ENCODE measurements around the gene TLX3.

TLX3 gene

DNA sequence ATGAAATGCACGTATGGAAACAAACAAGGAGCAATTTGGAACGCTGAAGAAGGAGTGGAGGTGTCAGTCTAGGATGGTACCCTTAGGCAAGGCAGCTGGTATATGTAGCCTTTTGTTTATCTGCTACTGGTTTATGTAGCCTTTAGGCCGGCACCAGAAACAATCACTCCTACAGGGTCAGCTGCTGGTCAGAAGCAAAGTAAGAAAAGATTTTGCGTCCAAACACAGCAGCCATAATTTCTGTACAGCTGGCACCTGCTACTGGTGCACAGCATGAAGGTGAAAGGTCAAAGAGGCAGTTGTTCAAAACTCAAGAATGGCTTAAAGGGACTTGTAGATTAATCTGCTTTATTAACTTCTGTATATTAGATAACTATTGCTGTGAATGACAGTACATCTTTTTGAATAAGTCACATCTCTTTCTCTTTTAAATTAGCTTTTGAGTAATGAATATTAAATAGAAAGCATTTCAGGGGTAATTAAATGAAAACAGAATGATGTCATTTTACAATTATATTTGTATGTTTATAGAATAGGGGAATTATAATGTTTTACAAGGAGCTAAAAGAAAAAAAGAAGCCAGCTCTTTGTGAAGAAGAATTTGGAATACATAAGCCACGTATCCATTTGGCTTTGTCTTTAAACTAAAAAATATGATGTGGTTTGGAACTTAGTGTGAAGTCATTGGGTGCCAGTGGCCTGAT lies 33.1 kb upstream of the TLX3 start:
- no peak for DNase-seq (ENCODE audit: low read depth)
- no peak overlapping the region for H3K4me3 ChIP-seq (ENCODE audit: low read depth, low read length)
- TF ChIP-seq, protein P1, sequence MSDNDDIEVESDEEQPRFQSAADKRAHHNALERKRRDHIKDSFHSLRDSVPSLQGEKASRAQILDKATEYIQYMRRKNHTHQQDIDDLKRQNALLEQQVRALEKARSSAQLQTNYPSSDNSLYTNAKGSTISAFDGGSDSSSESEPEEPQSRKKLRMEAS (IDR thresholded peaks at IDR 0.05; ENCODE audit: low read depth, low read length) = no peak
- TF ChIP-seq, protein P2, sequence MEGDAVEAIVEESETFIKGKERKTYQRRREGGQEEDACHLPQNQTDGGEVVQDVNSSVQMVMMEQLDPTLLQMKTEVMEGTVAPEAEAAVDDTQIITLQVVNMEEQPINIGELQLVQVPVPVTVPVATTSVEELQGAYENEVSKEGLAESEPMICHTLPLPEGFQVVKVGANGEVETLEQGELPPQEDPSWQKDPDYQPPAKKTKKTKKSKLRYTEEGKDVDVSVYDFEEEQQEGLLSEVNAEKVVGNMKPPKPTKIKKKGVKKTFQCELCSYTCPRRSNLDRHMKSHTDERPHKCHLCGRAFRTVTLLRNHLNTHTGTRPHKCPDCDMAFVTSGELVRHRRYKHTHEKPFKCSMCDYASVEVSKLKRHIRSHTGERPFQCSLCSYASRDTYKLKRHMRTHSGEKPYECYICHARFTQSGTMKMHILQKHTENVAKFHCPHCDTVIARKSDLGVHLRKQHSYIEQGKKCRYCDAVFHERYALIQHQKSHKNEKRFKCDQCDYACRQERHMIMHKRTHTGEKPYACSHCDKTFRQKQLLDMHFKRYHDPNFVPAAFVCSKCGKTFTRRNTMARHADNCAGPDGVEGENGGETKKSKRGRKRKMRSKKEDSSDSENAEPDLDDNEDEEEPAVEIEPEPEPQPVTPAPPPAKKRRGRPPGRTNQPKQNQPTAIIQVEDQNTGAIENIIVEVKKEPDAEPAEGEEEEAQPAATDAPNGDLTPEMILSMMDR (IDR thresholded peaks at IDR 0.05; ENCODE audit: low read depth, low read length) = no peak
- no peak for TF ChIP-seq POLR2A (IDR thresholded peaks at IDR 0.05; ENCODE audit: extremely low read depth, insufficient read length)
- TF ChIP-seq MYC (IDR thresholded peaks at IDR 0.05; ENCODE audit: low read depth, low read length) = no peak

DNA sequence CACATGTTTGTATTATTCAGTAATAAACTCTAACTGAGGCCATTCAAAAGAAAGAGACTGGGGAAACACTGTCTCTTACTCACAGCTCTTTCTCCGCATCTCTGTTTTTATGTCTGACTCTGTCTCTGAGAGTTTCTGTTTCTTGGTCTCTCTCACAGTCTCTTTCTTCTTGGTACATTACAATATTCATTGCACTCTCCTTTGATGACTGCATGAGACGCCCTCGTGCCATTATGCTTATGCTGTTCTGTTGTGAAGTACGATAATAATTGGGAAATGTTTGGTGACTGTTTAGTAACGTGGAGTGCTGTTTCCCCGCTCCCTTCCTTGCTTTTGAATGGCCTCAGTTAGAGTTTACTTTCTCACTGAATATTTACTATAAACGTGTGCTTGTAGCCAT lies 25.3 kb upstream of the TLX3 start:
- no peak overlapping the region for H3K4me3 ChIP-seq (ENCODE audit: low read depth, low read length)
- TF ChIP-seq, protein P1 (IDR thresholded peaks at IDR 0.05; ENCODE audit: low read depth, low read length) = no peak
- no peak for TF ChIP-seq MYC (IDR thresholded peaks at IDR 0.05; ENCODE audit: low read depth, low read length)
- TF ChIP-seq, protein P2 (IDR thresholded peaks at IDR 0.05; ENCODE audit: low read depth, low read length) = no peak
- TF ChIP-seq POLR2A (IDR thresholded peaks at IDR 0.05; ENCODE audit: extremely low read depth, insufficient read length) = no peak
- no peak for DNase-seq (ENCODE audit: low read depth)

DNA sequence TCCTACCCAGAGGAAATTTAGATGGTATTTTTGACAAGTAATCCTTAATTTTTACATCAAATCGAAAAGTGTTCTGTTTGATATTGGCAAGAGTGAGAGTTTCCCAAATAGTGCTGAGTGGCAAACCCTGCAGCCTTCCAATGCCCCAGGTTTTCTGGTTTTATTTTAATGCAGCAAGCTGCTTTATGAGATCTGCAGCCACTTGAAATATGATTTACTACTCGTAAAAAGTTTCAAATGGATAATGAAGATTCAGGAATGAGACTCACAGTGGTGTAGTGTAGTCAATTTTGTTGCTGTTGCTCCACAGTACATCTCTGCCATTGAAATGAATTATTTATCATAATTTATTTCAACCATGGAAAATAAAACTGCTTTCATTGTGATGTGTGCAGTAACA lies 23.6 kb upstream of the TLX3 start:
- DNase-seq (ENCODE audit: low read depth) = no peak
- H3K4me3 ChIP-seq (ENCODE audit: low read depth, low read length) = no peak overlapping the region
- TF ChIP-seq POLR2A (IDR thresholded peaks at IDR 0.05; ENCODE audit: extremely low read depth, insufficient read length) (no peak), MYC (IDR thresholded peaks at IDR 0.05; ENCODE audit: low read depth, low read length) (no peak)
- TF ChIP-seq, protein P2 (IDR thresholded peaks at IDR 0.05; ENCODE audit: low read depth, low read length) = no peak
- TF ChIP-seq, protein P1 (IDR thresholded peaks at IDR 0.05; ENCODE audit: low read depth, low read length) = no peak

DNA sequence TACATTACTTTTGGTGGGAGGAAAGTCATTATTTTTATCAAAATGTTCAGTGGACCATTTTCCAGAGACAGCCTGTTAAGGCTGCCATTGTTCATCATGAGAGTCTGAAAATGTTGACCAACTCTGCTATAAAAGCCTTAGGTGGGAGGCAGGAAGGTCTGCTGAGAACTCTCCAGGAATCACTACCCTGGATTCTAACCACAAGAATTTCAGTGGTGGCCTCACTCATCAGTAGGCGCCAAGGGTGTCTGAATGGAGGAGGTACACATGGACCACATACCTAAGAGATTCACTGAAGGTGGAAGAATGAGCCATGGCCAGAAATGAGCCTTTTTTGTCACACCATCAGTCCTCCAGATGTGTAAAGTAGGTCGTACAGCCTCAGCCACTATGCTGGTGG lies 21.0 kb upstream of the TLX3 start:
- TF ChIP-seq, protein P2 (IDR thresholded peaks at IDR 0.05; ENCODE audit: low read depth, low read length) = no peak
- no peak for TF ChIP-seq POLR2A (IDR thresholded peaks at IDR 0.05; ENCODE audit: extremely low read depth, insufficient read length)
- TF ChIP-seq, protein P1 (IDR thresholded peaks at IDR 0.05; ENCODE audit: low read depth, low read length) = no peak
- no peak for TF ChIP-seq MYC (IDR thresholded peaks at IDR 0.05; ENCODE audit: low read depth, low read length)
- H3K4me3 ChIP-seq (ENCODE audit: low read depth, low read length) = no peak overlapping the region
- DNase-seq (ENCODE audit: low read depth) = no peak

DNA sequence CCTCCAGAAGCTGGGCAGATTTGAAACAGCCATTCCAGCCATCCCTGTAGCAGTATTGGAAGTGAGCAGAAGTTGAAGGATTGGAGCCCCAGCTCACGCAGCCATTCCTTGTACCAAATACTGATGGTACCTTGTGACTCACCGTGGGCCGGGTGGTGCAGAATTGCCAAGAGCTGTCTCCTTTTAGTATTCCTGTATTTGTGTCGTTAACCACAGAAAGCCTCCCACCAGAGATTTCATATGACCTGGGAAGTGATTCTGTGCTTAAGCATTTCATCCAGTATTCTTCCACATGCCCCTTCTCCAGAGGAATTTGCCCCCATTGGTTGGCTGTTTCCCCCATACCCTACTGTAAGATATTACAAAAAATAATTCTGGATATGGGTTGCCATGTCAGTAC lies 17.7 kb upstream of the TLX3 start:
- TF ChIP-seq POLR2A (IDR thresholded peaks at IDR 0.05; ENCODE audit: extremely low read depth, insufficient read length) (no peak), MYC (IDR thresholded peaks at IDR 0.05; ENCODE audit: low read depth, low read length) (no peak)
- TF ChIP-seq, protein P2 (IDR thresholded peaks at IDR 0.05; ENCODE audit: low read depth, low read length) = no peak
- TF ChIP-seq, protein P1 (IDR thresholded peaks at IDR 0.05; ENCODE audit: low read depth, low read length) = no peak
- no peak overlapping the region for H3K4me3 ChIP-seq (ENCODE audit: low read depth, low read length)
- DNase-seq (ENCODE audit: low read depth) = no peak
